IMR-90 (cell line): ENCODE results near the gene LGI1. TPM values are rescaled to one million over a fixed set of nuclear protein-coding genes. Genes with fewer than 3 reads are reported as not detected.

Source experiments
- ATAC-seq: fragments of 200-7000 bp; cut with Tn5 transposase; 2 replicates; pipeline ENCODE4 v1.9.1; 2020; ENCODE audit warnings: low read depth, mild to moderate bottlenecking, moderate library complexity
- BruUV-seq: library from RNA; stranded (reverse); fragments of 400-500 nt; replicated peaks from 2 replicates; lab custom pipeline; 2021; lab: Mats Ljungman, UMichigan
- CTCF ChIA-PET: fragments of 300-600 bp; formaldehyde crosslinking; extraction: SDS; loops from one replicate; lab custom pipeline; 2021; ENCODE audit warnings: antibody characterized with exemption; lab: Yijun Ruan, JAX
- POLR2A ChIA-PET: fragments of 300-600 bp; sonication (Branson Sonifier 250); formaldehyde crosslinking; loops from one replicate; lab custom pipeline; 2022; ENCODE audit warnings: antibody characterized with exemption; ENCODE audit not compliant: unreplicated experiment; lab: Charles Lee
- DNase-seq: peaks from one replicate; pipeline ENCODE4 v3.0.0; 2013
- H2AFZ ChIP-seq: replicated peaks from 2 replicates; pipeline ENCODE3; 2013; ENCODE audit warnings: low read length, mild to moderate bottlenecking; ENCODE audit not compliant: poor library complexity
- H2AK5ac ChIP-seq: 2 replicates; pipeline ENCODE4 v1.6.1; 2013; ENCODE audit warnings: low read depth, low read length, inconsistent platforms
- H2AK9ac ChIP-seq: replicated peaks from 2 replicates; pipeline ENCODE3; 2013; ENCODE audit warnings: mild to moderate bottlenecking, low read depth, low read length, moderate library complexity; ENCODE audit not compliant: poor library complexity
- H2BK120ac ChIP-seq: 2 replicates; pipeline ENCODE4 v1.6.1; 2013; ENCODE audit warnings: low read depth, low read length, inconsistent platforms
- H2BK15ac ChIP-seq: 3 replicates; pipeline ENCODE4 v1.6.1; 2013; ENCODE audit warnings: low read depth, low read length, inconsistent platforms
- H2BK20ac ChIP-seq: 2 replicates; pipeline ENCODE4 v1.6.1; 2013; ENCODE audit warnings: low read depth, mild to moderate bottlenecking, inconsistent platforms, low read length, moderate library complexity
- H2BK5ac ChIP-seq: 2 replicates; pipeline ENCODE4 v1.6.1; 2013; ENCODE audit warnings: mild to moderate bottlenecking, low read depth, low read length, inconsistent platforms; ENCODE audit not compliant: poor library complexity, severe bottlenecking
- H3K14ac ChIP-seq: replicated peaks from 2 replicates; pipeline ENCODE4 v1.6.1; 2013; ENCODE audit warnings: low read depth, low read length, inconsistent platforms
- H3K18ac ChIP-seq: 2 replicates; pipeline ENCODE4 v1.6.1; 2013; ENCODE audit warnings: low read depth, low read length, control low read depth
- H3K23ac ChIP-seq: 2 replicates; pipeline ENCODE4 v1.6.1; 2013; ENCODE audit warnings: low read depth, low read length, inconsistent platforms
- H3K27ac ChIP-seq: 2 replicates; pipeline ENCODE4 v1.5.1; 2013; ENCODE audit warnings: mild to moderate bottlenecking, control low read depth, low read length; ENCODE audit not compliant: insufficient read depth
- H3K27me3 ChIP-seq: 2 replicates; pipeline ENCODE4 v1.6.1; 2013; ENCODE audit warnings: low read length; ENCODE audit not compliant: control insufficient read depth, insufficient read depth
- H3K36me3 ChIP-seq: 2 replicates; pipeline ENCODE4 v1.6.1; 2013; ENCODE audit warnings: low read length, mixed read lengths; ENCODE audit not compliant: control insufficient read depth, insufficient read depth
- H3K4ac ChIP-seq: 2 replicates; pipeline ENCODE4 v1.6.1; 2013; ENCODE audit warnings: low read depth, low read length, inconsistent platforms
- H3K4me1 ChIP-seq: 2 replicates; pipeline ENCODE4 v1.6.1; 2013; ENCODE audit warnings: low read length, mixed read lengths; ENCODE audit not compliant: control insufficient read depth, insufficient read depth
- H3K4me2 ChIP-seq: 2 replicates; pipeline ENCODE4 v1.6.1; 2013; ENCODE audit warnings: low read depth, mild to moderate bottlenecking, control low read depth, low read length, moderate library complexity
- H3K4me3 ChIP-seq: 2 replicates; pipeline ENCODE4 v1.5.1; 2013; ENCODE audit warnings: low read depth, mild to moderate bottlenecking, control low read depth, low read length, moderate library complexity; ENCODE audit not compliant: insufficient read depth
- H3K56ac ChIP-seq: 2 replicates; pipeline ENCODE4 v1.6.1; 2013; ENCODE audit warnings: low read length, inconsistent platforms; ENCODE audit not compliant: insufficient read depth; ENCODE audit errors: extremely low read depth
- H3K79me1 ChIP-seq, 2 experiments: 2 replicates each; pipeline ENCODE4 v1.6.1; 2013; ENCODE audit warnings: low read length in 2 of 2, inconsistent platforms in 1 of 2, low read depth in 1 of 2
- H3K9ac ChIP-seq: 2 replicates; pipeline ENCODE4 v1.6.1; 2013; ENCODE audit warnings: low read depth, low read length, control low read depth
- H3K9me1 ChIP-seq: 2 replicates; pipeline ENCODE4 v1.6.1; 2013; ENCODE audit warnings: low read length, inconsistent platforms; ENCODE audit not compliant: insufficient read depth
- H3K9me3 ChIP-seq: 2 replicates; pipeline ENCODE4 v1.6.1; 2013; ENCODE audit warnings: low read length; ENCODE audit not compliant: control insufficient read depth, insufficient read depth
- H4K20me1 ChIP-seq: 2 replicates; pipeline ENCODE4 v1.6.1; 2013; ENCODE audit warnings: low read length, inconsistent platforms; ENCODE audit not compliant: insufficient read depth
- H4K5ac ChIP-seq: 2 replicates; pipeline ENCODE4 v1.6.1; 2013; ENCODE audit warnings: mild to moderate bottlenecking, low read depth, low read length, control low read depth
- H4K8ac ChIP-seq, 2 experiments: 2 replicates each; pipeline ENCODE4 v1.6.1; 2013; ENCODE audit warnings: low read depth in 2 of 2, low read length in 2 of 2, control low read depth in 1 of 2, inconsistent platforms in 1 of 2
- H4K91ac ChIP-seq: 2 replicates; pipeline ENCODE4 v1.6.1; 2013; ENCODE audit warnings: low read depth, low read length, inconsistent platforms; ENCODE audit not compliant: insufficient read depth
- CEBPB ChIP-seq: IDR thresholded peaks from 2 replicates; pipeline ENCODE4 v1.6.1; 2012; ENCODE audit warnings: low read depth, low read length, improper control_type of control experiment
- FOS ChIP-seq: fragments of 150-350 bp; IDR thresholded peaks from 2 replicates; pipeline ENCODE4 v1.6.1; 2016; ENCODE audit warnings: low read depth, low read length
- MAFK ChIP-seq: IDR thresholded peaks from 2 replicates; pipeline ENCODE4 v1.6.1; 2012; ENCODE audit warnings: low read depth, low read length, improper control_type of control experiment
- MAZ ChIP-seq: IDR thresholded peaks from 2 replicates; pipeline ENCODE4 v1.6.1; 2012; ENCODE audit warnings: low read depth, mild to moderate bottlenecking, low read length, improper control_type of control experiment, moderate library complexity, borderline replicate concordance
- MXI1 ChIP-seq: IDR thresholded peaks from 2 replicates; pipeline ENCODE4 v1.6.1; 2012; ENCODE audit warnings: low read depth, mild to moderate bottlenecking, low read length, moderate library complexity, borderline replicate concordance
- NFE2L2 ChIP-seq: fragments of 150-350 bp; IDR thresholded peaks from 2 replicates; pipeline ENCODE4 v1.6.1; 2016; ENCODE audit warnings: low read depth, mild to moderate bottlenecking, low read length
- RFX5 ChIP-seq: IDR thresholded peaks from 2 replicates; pipeline ENCODE4 v1.8.0; 2012; ENCODE audit warnings: low read depth, mild to moderate bottlenecking, low read length, moderate library complexity
- SMC3 ChIP-seq: fragments of 150-350 bp; IDR thresholded peaks from 2 replicates; pipeline ENCODE4 v1.6.1; 2016; ENCODE audit warnings: low read depth, mild to moderate bottlenecking, antibody characterized with exemption, low read length, moderate library complexity
- WGBS, 2 experiments: methylation state at CpG; one replicate each; pipeline versions ENCODE4 v1.1.5 to v1.1.7; 2013; ENCODE audit warnings: missing lambda C conversion rate in 2 of 2; ENCODE audit not compliant: insufficient read length in 1 of 2; ENCODE audit errors: extremely low coverage in 2 of 2; 5-methylcytosine and 5-hydroxymethylcytosine counted together
- dilution Hi-C: fragments of 300-500 bp; cut with HindIII; formaldehyde crosslinking; loops from one replicate; pipeline ENCODE4 v1.14.3; 2018; ENCODE audit warnings: low sequenced_read_pairs; ENCODE audit not compliant: unreplicated experiment
- in situ Hi-C: fragments of 300-500 bp; cut with MboI; formaldehyde crosslinking; loops from 3 replicates; pipeline ENCODE4 v1.14.3; 2019; ENCODE audit warnings: low sequenced_read_pairs, inconsistent platforms, mixed read lengths
- intact Hi-C: fragments of 100-400 bp; cut with micrococcal nuclease; formaldehyde crosslinking; loops from 2 replicates; pipeline ENCODE4 v1.10.0; 2022
- polyA plus RNA-seq, 3 experiments: library from polyadenylated mRNA; depleted of rRNA; stranded (reverse); fragments of >200 nt; gene quantifications; 2 replicates each; pipeline ENCODE4 v1.2.3, GENCODE V29; 2012; ENCODE audit warnings: low replicate concordance in 1 of 3
- total RNA-seq: library from RNA; depleted of rRNA; stranded (reverse); fragments of >200 nt; gene quantifications from 2 replicates; pipeline ENCODE4 v1.2.3, GENCODE V29; 2012
- TF ChIP-seq, protein P1 (sequence below): conservative IDR thresholded peaks from 2 replicates; pipeline ENCODE4 v1.5.1; 2012; ENCODE audit warnings: mild to moderate bottlenecking, low read depth, low read length, improper control_type of control experiment
- TF ChIP-seq, protein P2 (sequence below): fragments of 150-350 bp; IDR thresholded peaks from 2 replicates; pipeline ENCODE4 v1.6.1; 2017; ENCODE audit warnings: mild to moderate bottlenecking, antibody characterized with exemption, low read length, low read depth

Gene LGI1
- total and polyA plus RNA-seq, 2 of the 4 experiments (the other 2 are of a cell fraction): not detected

- Histone ChIP-seq H4K91ac (no peak overlapping the region), H2BK5ac (no peak overlapping the region), H2AFZ (no peak overlapping the region), H3K18ac (no peak overlapping the region), H3K4me2 (no peak overlapping the region), H3K14ac (no peak overlapping the region), H4K20me1 (no peaks in the 10 kb centered on the region), H2BK15ac (no peak overlapping the region), H3K27me3 (peaks cover 58% of the 10 kb centered on the region), H3K27ac (no peak overlapping the region), H3K9ac (no peak overlapping the region), H3K4me3 (no peak overlapping the region), H2BK120ac (no peak overlapping the region), H2BK20ac (no peak overlapping the region), H4K8ac (no peak overlapping the region), H3K9me3 (no peaks in the 10 kb centered on the region), H2AK5ac (no peak overlapping the region), H3K9me1 (no peaks in the 10 kb centered on the region), H2AK9ac (no peak overlapping the region), H3K36me3 (no peaks in the 10 kb centered on the region), H3K79me1 (no peaks in the 10 kb centered on the region), H4K5ac (no peak overlapping the region), H3K4me1 (no peaks in the 10 kb centered on the region), H3K4ac (no peak overlapping the region), H3K23ac (no peak overlapping the region), H3K56ac (no peak overlapping the region)
- no peak for ATAC-seq
- WGBS, 2 experiments: no CpG with 5 or more reads among the region's 5 CpGs
- intact Hi-C loops: no loop called here
- in situ Hi-C loops: no loop called here
- ChIA-PET CTCF (no interaction called here), POLR2A (no interaction called here)
- TF ChIP-seq, protein P1, sequence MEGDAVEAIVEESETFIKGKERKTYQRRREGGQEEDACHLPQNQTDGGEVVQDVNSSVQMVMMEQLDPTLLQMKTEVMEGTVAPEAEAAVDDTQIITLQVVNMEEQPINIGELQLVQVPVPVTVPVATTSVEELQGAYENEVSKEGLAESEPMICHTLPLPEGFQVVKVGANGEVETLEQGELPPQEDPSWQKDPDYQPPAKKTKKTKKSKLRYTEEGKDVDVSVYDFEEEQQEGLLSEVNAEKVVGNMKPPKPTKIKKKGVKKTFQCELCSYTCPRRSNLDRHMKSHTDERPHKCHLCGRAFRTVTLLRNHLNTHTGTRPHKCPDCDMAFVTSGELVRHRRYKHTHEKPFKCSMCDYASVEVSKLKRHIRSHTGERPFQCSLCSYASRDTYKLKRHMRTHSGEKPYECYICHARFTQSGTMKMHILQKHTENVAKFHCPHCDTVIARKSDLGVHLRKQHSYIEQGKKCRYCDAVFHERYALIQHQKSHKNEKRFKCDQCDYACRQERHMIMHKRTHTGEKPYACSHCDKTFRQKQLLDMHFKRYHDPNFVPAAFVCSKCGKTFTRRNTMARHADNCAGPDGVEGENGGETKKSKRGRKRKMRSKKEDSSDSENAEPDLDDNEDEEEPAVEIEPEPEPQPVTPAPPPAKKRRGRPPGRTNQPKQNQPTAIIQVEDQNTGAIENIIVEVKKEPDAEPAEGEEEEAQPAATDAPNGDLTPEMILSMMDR: no peak
- TF ChIP-seq CEBPB (no peak), FOS (no peak), MAZ (no peak), RFX5 (no peak), MXI1 (no peak), SMC3 (no peak), NFE2L2 (no peak), MAFK (no peak)
- TF ChIP-seq, protein P2, sequence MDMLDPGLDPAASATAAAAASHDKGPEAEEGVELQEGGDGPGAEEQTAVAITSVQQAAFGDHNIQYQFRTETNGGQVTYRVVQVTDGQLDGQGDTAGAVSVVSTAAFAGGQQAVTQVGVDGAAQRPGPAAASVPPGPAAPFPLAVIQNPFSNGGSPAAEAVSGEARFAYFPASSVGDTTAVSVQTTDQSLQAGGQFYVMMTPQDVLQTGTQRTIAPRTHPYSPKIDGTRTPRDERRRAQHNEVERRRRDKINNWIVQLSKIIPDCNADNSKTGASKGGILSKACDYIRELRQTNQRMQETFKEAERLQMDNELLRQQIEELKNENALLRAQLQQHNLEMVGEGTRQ: no peak
- no TSS peak for BruUV-seq
- no peak for DNase-seq
- dilution Hi-C loops: no loop called here
Measured at GRCh38 chr10:93757136-93757535, 600 bp upstream of the LGI1 start.
